T-helper 2 cell (primary cell): ENCODE data around the gene NT5DC4.

ENCODE experiments used
- DNase-seq, 5 experiments: peaks; one replicate each; pipeline versions ENCODE4 v3.0.0 to v3.0.0-alpha.2; 2012 to 2022

The NT5DC4 gene

DNA sequence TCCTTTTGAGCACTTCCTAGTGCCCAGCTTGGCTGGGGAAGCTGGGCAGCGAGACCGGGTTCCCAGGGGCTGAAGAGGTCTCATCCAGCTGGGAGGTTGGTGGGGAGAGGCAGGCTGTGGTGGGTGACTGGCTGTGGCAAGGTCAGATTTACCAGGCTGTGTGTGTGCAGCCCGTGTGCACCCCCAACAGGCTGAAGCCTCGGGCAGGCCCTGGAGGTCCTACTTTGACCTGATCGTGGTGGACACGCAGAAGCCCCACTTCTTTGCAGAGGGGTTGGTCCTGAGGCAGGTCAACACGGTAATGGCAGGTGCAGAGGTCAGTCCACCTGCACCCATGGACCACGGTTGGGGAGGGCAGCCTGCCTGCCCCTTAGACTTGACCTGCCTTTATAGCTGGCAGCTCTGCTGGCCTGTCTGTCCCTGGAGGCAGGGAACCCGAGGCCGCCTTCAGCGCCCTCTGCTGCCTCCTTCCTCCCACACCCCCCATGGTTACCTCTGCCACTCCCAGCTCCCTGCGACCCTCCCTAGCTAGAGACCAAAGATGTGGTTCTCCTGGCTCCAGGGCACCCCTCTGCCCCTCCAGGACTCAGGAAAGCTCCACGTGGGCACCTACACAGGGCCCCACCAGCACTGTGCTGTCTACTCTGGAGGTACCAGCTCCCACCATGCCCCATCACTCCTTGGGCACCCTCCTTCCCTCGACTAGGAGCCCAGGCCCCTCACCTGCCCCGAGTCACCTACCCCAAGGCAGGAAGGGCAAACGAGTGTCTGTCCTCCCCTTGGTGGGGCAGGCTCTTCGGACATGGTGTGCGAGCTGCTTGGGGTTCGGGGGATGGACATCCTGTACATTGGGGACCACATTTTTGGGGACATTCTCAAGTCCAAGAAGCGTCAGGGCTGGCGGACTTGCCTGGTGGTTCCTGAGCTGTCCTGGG, 4.0 kb downstream of the NT5DC4 start:
- peak in 1 of 5 experiments; percentile 46 for DNase-seq

DNA sequence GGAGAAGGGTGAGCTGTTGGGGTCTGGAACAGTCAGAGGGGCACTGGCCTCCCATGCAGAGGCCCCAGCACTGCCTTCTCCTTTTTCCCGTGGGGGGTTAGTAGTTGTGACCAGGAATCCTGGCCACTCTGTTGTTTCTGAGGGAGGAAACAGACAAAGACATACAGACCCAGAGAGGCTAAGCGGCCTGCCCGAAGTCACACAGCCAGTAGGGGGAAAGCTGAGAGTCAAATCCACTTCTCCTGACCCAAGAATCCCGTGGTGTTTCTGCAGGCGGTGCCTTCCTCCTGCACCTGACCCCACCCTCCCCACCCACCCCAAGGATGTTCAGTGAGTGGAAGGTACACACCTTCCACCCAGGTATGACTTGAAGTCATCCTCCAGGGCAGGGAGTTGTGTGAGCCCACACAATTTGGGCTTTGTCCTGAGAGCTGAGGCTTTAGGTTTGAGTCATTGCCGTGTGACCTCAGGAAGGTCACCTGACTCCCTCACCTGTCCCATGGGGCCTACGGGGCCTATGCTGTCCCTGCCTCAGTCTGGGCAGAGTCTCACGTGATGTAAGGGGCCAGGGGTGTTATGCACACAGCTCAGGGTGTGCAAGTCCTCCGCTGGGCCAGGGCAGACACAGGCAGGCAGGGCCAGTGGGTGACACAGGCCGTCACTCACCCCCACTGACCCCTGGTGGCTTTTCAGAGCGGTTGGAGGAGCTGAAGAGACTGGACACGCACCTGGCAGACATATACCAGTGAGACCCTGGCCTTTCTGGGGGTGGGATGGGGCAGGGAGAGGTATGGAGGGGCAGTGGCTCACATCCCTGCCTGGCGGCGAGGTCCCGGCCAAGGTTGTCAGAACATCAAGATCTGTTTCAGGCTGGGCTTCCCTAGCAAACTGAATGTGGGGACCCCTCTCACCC, 5.0 kb downstream of the NT5DC4 start:
- no peak for DNase-seq

DNA sequence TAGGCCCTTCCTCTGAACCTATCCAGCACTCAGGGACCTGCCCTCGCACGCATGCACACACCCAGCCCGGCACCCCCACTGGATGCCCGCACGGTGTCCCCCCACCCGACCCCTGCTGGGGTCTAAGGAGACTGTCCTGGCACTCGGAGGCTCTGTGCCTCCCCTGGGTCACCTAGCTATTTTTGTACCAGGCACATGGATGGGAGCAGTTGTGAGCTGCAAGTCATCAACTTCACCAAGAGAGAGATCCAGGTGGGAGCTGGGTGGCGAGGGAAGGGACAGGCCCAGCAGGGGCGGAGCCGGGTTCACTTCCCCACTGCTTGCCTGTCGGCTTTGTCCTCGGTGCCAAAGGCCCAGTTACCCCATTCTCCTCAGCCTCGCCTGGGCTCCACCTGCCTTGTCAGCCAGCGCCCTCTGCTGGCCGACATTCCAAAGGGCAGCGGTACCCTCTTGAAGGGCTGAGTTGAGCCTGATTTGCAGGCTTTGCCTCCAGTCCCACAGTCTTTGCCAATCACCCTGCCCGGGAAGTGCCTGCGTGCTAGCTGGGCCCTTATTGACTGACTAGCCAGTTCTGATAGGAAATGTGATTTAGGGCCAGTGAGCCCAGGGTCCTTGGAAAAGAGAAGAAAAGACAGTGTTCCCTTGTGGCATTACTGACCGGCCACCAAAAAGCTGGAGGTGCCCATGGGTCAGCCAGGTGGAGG, 5.8 kb downstream of the NT5DC4 start:
- peak; percentile 71 to 89 (median 78) for DNase-seq

DNA sequence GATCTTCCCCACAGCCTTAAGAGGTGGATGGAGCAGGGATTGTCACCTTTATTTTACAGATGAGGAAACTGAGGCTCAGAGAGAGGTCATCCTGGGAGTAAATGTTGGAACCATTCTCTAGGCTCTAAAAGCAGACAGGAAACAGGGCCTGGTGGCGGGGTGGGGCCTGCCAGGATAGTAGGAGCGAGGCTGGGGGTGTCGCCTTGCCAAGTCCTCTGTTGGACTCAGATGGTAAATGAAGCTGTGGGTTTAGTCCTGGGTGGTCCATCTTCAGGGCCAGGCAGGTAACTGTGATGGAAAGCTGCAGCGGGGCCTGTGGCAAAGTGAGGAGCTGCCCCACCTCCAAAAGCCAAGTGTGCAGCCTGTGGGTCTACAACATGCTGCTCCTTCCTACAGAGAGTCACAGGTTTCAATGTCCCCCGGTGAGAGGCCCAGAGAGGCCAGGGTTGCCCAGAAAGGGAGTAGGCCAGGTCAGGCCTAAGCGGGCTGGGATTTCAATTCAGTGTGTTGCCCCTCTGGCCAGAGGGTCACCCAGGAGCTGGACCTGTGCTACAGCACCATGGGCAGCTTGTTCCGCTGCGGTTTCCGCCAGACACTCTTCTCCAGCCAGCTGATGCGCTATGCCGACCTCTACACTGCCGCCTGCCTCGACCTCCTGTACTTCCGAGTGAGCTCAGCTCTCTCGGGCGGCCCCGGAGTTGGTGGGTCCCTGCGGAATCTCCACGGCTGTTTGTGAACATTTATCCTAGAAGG, 6.6 kb downstream of the NT5DC4 start:
- DNase-seq = no peak

DNA sequence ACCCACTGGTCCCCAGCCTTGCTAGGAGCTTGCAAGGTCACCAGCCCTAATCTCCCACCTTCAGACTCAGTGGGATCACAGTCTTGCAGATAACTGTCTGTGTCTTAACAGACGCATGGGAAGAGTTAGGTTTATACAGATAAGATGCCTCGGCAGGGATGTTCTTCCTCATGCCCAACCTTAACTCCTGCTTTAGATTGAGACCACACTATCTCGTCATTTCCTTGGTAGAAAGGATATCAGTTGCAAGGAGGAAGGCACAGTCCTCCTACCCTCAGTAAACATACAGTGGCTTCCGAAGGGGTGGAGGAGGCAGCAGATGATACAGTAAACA, 7.2 kb downstream of the NT5DC4 start:
- DNase-seq = no peak

DNA sequence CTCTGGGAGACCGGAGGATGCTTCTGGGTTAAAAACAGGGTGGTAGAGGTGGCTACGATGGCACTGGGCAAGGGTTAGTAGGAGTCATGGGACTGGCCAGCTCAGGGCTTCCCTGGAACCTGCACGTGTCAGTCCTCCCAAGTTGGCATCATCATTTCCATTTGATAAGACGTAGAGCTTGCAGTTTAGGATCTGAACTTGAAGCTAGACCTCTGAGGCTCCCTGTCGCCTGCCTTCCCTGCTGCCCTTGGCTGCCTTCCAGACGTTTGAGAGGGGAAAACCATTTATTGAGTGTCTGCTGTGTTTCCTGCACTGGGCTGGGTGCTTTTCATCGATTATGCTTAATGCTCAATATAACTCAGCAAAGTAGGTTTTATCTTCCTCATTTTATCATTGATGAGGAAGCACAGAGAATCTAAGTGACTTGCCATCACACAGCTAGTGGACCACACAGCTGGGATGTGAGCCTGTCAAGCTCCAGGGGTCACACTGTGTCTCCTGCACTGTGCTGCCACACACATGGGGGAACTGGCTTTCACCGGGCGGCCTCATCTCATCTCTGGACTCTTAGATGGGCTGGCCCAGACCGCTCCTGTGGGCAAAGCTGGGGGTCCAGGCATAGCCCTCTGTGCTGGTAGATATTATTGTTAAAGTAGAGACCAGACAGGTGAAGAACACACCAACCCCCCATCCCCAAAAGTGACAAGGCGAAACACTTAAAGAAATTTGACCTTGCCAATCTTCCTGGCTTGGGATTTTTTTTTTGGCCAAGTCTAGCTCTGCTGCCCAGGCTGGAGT, 7.8 kb downstream of the NT5DC4 start:
- DNase-seq = no peak

DNA sequence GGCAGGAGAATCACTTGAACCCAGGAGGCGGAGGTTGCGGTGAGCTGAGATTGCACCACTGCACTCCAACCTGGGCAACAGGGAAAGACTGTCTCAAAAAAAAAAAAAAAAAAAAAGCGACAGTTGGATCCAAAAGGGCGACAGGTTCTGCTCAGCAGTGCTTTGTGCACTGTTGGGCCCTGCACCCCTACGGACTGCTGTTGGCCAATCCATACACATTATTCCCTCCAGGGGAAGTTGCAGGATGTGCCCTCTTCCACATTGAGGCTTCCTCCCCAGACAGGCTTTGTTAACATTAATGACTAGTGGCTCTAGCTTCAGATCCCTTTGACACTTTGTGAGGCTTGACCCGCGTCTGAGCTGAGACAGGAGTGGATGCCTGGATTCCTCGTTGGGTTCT, 9.4 kb downstream of the NT5DC4 start:
- no peak for DNase-seq

DNA sequence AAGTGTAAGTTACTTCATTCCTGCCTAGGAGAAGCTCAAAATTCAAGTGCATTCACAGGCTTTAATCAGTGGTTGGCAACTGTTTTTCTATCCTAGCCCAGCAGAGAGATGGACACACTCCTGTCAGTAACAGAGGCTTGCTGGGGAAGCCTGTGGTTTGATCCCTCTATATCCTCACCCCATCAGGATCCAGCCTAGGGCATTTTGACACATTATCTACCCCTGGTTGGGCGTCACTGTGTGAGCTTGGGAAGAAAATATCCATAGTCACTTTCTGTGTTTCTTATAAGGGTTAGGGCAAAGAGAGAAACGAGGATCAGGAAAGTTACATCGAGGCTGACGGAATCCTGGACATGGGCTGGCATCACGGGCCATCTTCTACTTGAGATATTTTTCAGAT, 10.0 kb downstream of the NT5DC4 start:
- no peak for DNase-seq

DNA sequence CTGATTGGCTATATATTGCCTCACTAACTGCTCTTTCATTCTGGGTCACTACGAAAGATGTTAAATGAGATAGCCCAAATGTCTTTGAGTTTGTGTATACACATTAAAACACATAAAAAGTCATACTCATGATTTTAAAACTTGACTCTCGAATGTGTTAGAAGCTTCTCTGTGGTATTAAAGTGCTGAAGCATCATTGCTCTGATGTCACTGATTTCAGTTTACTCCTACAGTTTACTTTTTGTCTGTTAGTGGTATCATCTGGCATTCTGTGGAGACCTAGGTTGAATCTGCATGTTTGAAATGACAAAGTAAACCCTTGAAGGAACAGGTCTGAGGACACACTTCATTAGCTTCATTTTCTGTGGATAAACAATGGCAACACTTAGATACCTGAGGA, 10.7 kb downstream of the NT5DC4 start:
- peak in 1 of 5 experiments; percentile 71 for DNase-seq

DNA sequence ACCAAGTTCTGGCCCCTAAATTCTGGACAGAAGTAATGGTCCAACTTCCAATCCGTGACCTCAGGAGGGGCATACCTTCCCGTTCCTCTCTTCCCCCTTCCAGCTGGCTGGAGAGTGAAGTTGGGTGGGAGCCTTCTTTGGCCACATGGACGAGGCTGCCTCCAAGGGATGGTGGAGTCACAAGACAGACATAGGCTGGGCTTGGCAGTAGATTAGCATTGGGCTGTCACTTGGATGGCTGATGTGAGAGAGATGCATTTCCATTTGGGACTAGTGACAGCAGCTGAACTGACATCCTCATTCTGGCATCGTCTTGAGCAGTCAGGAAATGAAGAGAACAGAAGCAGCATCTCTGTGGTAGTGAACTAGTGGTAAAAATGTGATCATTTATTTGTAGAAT, 12.6 kb downstream of the NT5DC4 start:
- DNase-seq = no peak

DNA sequence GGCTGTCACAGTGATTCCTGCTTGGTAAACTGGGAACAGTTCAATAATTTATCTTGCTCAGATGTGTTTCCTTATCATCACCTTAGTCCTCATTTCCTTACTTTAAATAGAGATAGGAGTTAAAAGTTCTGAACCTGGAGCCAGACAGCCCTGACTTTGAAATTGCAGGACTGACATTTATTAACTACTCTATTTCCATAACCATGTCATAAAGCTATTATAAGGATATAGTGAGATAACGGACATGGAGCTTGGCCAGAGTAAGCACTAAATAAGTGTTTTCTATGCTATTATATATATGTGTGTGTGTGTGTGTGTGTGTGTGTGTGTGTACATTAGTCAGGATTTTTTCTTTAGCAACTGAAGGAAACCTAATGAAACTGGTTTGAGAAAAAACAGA, 13.1 kb downstream of the NT5DC4 start:
- DNase-seq = no peak

DNA sequence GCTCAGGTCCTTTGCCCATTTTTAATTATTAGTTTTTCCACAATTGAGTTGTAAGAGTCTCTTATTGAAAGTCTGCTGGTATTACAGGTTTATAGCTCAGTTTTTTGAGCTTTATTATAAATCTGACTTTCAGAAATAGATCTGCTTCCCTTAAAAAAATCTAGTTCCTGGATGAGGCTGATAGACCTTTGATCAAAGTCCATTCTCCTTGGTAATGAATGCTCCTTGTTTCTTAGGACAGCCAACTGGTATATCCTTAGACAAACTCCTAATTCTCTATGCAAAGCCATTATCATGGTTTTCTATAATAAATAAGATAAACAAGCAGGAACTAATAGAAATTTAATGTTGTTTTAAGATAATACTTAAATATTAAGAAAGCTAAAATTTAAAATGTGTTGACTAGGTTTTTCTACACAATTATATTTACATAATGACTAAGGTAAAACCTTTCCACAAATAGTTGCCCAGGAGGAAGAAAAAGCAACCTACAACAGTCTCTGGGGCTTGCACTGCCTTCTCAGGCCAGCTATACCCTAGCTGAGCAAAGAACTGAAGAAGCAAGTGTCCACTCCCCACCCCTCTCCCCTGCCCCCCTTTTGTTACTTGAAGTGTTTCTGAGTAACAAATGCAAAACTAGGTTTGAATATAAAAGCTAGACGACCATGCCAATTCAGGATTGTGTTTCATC, 16.9 kb downstream of the NT5DC4 start:
- DNase-seq = no peak

DNA sequence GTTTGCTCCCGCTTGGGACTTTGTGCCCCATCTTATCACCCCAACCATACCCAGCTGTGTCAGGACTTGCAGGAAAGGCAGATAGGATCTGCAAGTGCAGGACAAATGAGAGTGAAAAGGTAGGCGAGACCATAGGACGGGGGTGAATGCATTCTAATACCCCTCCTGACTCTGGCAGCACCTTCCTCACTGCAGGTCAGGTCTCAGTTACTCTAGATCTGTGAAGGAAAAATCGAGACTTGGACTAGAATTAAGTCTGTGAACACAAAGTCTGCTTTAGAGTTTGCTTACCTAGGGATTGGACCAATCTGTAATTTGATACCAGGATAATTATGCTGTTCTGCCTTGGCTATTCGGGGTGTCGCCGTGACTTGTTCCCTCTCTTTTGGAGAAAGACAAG, 19.7 kb downstream of the NT5DC4 start:
- DNase-seq = no peak

DNA sequence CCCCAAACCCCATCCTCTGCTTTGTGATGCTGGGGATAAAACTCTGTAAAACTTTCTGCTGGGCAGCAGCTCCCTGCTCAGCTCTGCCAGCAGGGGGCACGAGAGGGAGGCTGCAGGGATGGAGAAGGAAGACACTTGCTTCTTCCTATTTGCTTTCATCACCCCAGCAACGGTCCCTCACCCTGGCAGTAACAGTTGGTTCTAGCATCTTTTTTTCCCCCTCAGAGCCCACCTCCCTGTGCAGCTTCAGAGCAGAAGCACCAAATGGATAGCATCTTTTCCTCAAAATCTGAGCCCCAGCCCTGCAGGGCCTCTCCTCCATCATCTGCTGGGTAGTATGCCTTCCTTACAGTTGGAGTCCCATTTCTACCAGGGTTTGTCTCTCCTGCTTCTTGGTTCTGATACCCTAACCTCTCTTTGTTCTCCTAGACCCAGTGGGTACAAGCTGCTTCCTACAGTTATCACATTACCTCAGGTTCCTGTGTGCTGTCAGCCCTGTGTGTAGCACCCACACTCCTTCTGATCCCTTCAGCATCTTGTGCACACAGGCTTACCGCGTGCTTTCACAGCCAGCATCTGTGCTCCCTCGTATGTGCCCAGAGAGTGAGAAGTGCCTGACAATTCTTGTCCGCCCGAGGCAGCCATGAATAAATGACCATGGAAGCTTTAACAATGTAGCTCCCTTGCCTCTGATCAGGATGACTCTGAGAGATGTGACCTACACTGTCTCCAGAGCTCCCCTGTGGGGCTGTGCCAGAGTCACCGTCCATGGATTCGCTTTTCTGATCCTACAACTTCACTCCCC, 29.1 kb downstream of the NT5DC4 start:
- DNase-seq = peak; percentile 57 to 85 (median 74)

DNA sequence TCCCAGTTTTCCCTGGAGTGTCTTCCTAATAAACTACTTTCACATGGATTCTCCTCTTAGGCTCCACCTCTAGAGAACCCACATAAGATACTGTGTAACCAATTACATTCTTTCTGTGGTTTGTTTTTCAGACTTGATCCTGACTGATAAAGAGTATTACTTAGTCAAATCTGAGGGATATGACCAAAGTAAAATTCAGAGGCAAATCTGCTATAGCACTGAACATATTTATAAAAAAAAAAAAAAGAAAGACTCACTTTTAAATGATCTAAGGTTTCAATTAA, 29.7 kb downstream of the NT5DC4 start:
- peak in 1 of 5 experiments; percentile 74 for DNase-seq

DNA sequence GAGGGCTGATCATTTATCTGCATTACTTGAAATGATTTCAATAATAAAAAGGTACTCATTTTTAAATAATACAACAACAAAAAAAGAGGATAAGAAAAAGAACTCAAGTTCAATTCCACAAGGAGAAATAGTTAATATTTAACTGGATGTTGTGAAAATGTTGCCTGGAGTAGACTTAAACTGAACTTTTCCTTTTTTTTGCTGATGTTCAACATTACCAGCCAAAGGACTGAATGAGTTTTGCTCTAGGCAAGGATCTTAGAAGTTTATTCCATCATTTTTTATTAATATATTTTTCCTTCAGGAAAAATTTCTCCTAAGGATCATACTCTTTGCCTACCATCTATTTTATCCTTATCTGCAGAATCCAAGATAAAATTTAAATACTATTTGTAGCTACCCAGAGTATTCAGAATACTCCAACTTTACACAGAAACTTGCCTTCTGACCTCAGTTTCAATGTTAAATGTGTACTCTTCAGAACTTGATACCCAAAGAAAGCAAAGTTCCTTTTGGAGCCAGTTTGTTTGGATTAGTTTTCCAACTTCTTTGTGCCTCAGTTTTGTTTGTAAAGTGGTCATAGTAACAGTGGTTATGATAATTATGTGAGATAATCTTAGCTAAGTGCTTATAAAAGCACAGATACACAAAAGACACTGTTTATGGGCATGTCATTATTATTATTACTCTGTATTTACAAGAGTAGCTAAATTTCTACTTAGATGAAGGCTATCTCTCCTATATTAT, 30.8 kb downstream of the NT5DC4 start:
- DNase-seq = no peak

DNA sequence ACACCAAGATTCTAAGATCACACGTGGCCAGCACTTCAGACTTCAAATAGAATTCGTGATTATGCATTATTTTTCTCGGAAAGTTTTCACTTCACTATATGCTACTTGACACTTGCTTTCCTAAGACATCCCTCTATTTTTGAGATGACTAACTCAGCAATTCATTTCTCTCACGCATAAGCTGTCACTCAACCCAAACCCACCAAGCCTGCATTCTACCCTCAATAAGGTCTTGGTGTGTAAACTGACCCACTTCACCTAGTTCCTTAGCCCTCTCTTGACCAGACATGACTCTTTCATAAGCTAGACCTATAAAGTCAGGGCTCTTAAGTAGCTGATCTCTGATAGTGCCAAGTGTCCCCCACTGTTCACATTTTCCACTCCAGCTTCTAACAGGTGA, 31.8 kb downstream of the NT5DC4 start:
- DNase-seq = no peak

DNA sequence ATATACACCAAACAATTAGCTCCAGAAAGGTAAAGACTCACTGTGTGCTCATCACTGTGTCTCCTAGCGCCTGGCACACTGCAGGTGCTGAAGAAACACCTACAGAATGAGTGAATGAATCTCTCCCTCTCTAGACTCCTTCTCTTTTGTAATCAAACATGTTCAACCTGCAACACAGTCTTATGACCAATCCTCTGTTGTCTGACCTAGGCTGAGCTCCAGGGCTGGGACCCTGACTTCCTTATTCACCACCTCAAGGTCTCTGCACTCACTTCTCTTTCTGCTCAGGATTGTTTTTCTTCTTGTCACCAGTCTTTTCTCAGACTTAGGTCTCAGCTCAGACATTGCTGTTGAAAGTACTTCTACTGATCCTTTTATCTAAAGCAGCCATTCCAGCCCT, 33.7 kb downstream of the NT5DC4 start:
- DNase-seq = no peak

DNA sequence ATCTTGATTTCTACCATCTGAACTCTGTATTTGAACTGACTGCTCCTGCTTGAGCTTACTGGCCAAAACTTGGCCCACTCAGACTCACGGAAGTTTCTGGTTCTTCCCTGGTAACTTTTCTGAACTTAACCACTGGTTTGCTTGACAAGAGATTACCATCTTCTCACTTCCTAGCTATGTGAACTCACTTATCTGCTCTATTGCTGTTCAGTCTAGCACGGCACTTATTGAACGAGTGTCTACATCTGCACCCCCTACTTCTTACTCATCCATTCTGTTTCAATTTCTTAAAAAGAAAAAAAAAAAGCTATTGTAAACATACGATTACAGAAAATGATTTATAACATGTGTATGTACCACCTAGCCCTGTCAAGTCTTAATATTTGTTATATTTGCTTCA, 34.6 kb downstream of the NT5DC4 start:
- DNase-seq = peak in 1 of 5 experiments; percentile 76
